Keratinocyte (primary cell): ENCODE measurements around the gene MMEL1. TPM values are rescaled to one million over a fixed set of nuclear protein-coding genes. Genes with fewer than 3 reads are reported as not detected.
"Not testable (repeated sequence)": the region's sequence is repeated elsewhere in the genome, so short reads cannot be mapped to it uniquely, and the experiment has no call there.

ENCODE experiments used
- DNase-seq: peaks from one replicate; pipeline ENCODE4 v3.0.0-alpha.2; 2011; ENCODE audit warnings: low read depth, missing footprints, low spot score
- FAIRE-seq: peaks from 2 replicates; lab custom pipeline; 2011; peaks lifted over from hg19 to GRCh38; lab: Jason Lieb, UNC
- H2AFZ ChIP-seq: 2 replicates; pipeline ENCODE4 v1.6.0; 2012; ENCODE audit warnings: low read length, control low read depth, inconsistent platforms; ENCODE audit not compliant: control insufficient read depth
- H3K27ac ChIP-seq: 2 replicates; pipeline ENCODE4 v1.5.1; 2011; ENCODE audit warnings: low read length; ENCODE audit not compliant: control insufficient read depth, insufficient read depth
- H3K27me3 ChIP-seq: 3 replicates; pipeline ENCODE4 v1.6.0; 2011; ENCODE audit warnings: low read length; ENCODE audit not compliant: control insufficient read depth, insufficient read depth; ENCODE audit errors: extremely low read depth
- H3K36me3 ChIP-seq, 2 experiments: 2 replicates in 1 of 2; 3 replicates in 1 of 2; pipeline ENCODE4 v1.5.1; 2011; ENCODE audit warnings: low read length in 2 of 2, mild to moderate bottlenecking in 1 of 2; ENCODE audit not compliant: control insufficient read depth in 2 of 2, insufficient read depth in 2 of 2; ENCODE audit errors: extremely low read depth in 1 of 2
- H3K4me1 ChIP-seq: 3 replicates; pipeline ENCODE4 v1.5.1; 2011; ENCODE audit warnings: low read length; ENCODE audit not compliant: control insufficient read depth, insufficient read depth; ENCODE audit errors: extremely low read depth
- H3K4me2 ChIP-seq: 3 replicates; pipeline ENCODE4 v1.6.0; 2011; ENCODE audit warnings: low read depth, low read length; ENCODE audit not compliant: control insufficient read depth, insufficient read depth; ENCODE audit errors: extremely low read depth
- H3K4me3 ChIP-seq, 3 experiments: fragments of 200-600 bp in 1 of 3; sonication (generic) in 1 of 3; 2 replicates in 2 of 3; 3 replicates in 1 of 3; pipeline ENCODE4 v1.5.1; 2011 to 2016; ENCODE audit warnings: low read length in 3 of 3, mild to moderate bottlenecking in 3 of 3, control low read depth in 2 of 3, inconsistent platforms in 1 of 3, low read depth in 1 of 3, mixed read lengths in 1 of 3, mixed run types in 1 of 3, moderate library complexity in 1 of 3; ENCODE audit not compliant: control insufficient read depth in 2 of 3, insufficient read depth in 2 of 3; ENCODE audit errors: extremely low read depth in 1 of 3
- H3K79me2 ChIP-seq: 2 replicates; pipeline ENCODE4 v1.6.0; 2012; ENCODE audit warnings: low read length; ENCODE audit not compliant: control insufficient read depth, insufficient read depth
- H3K9ac ChIP-seq: 3 replicates; pipeline ENCODE4 v1.6.0; 2011; ENCODE audit warnings: low read length; ENCODE audit not compliant: control insufficient read depth, insufficient read depth; ENCODE audit errors: extremely low read depth
- H3K9me1 ChIP-seq: 3 replicates; pipeline ENCODE4 v1.6.0; 2011; ENCODE audit warnings: low read length; ENCODE audit not compliant: control insufficient read depth, insufficient read depth; ENCODE audit errors: extremely low read depth
- H3K9me3 ChIP-seq: 2 replicates; pipeline ENCODE4 v1.5.1; 2012; ENCODE audit warnings: low read depth, low read length; ENCODE audit not compliant: control insufficient read depth
- H4K20me1 ChIP-seq: 3 replicates; pipeline ENCODE4 v1.6.0; 2011; ENCODE audit warnings: low read length; ENCODE audit not compliant: control insufficient read depth, insufficient read depth; ENCODE audit errors: extremely low read depth
- CTCF ChIP-seq, 3 experiments: IDR thresholded peaks in 1 of 3; conservative IDR thresholded peaks in 1 of 3; optimal IDR thresholded peaks in 1 of 3; 2 replicates in 2 of 3; 3 replicates in 1 of 3; pipeline versions ENCODE3 to v1.5.1; 2011; ENCODE audit warnings: low read length in 3 of 3, mild to moderate bottlenecking in 3 of 3, moderate library complexity in 2 of 3, control low read depth in 1 of 3, inconsistent platforms in 1 of 3; ENCODE audit not compliant: insufficient read depth in 2 of 3; ENCODE audit errors: extremely low read depth in 1 of 3
- EZH2 ChIP-seq: IDR thresholded peaks from one replicate; pipeline ENCODE4 v1.6.1; 2012; ENCODE audit warnings: inconsistent platforms, mild to moderate bottlenecking, low read length, moderate library complexity
- dilution Hi-C: fragments of 300-500 bp; cut with MboI; formaldehyde crosslinking; loops from one replicate; pipeline ENCODE4 v1.7.0; 2020; ENCODE audit warnings: low sequenced_read_pairs; ENCODE audit not compliant: extremely low pct_ligation_motif_present
- polyA plus RNA-seq, 5 experiments: library from polyadenylated mRNA; depleted of rRNA in 3 of 5; stranded (reverse) in 3 of 5; stranded (forward) in 1 of 5; unstranded in 1 of 5; fragments of >200 nt; gene quantifications; 1 replicate in 1 of 5; 2 replicates in 3 of 5; 3 replicates in 1 of 5; pipeline versions ENCODE4 v1.2.1 to v1.2.3, GENCODE V29; 2011 to 2012; ENCODE audit warnings: missing spikeins in 2 of 5, low read depth in 1 of 5, low replicate concordance in 1 of 5

The MMEL1 gene
- polyA plus RNA-seq, 1 donor (not counting 4 experiments of a cell fraction or from before 2014, with no cell fraction given) = not detected

DNA sequence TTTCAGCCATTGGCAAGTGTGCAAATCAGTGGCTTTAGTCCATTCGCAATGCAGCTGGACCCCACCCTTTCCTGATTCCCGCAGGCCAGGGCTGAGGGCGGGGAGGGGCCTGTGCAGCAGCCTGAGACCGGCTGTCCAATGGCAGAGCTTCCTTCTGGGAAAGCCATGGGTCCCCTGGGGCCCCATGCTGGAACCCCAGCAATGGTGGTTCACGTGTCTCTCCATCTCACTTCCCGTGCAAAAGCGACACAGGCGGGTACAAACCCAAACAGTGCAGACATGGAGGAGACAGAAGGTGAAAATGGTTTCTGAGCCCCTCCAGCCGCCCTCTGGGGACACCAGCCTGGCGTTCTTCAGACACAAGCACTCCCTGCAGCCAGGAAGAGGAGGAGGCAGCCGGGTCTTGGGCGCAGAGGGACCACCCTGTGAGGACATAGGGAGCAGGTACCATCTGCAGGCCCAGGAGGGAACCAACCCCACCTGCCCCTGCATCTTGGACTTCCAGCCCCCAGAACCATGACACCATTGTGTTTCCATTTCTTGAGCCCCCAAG lies 82.4 kb downstream of the MMEL1 start:
- H3K27me3 ChIP-seq, H3K36me3 ChIP-seq, H3K79me2 ChIP-seq, H3K9me1 ChIP-seq, H3K4me2 ChIP-seq, H3K4me3 ChIP-seq, H4K20me1 ChIP-seq, FAIRE-seq, dilution Hi-C loops, H3K9me3 ChIP-seq, H2AFZ ChIP-seq, H3K27ac ChIP-seq, DNase-seq, H3K9ac ChIP-seq: not testable (repeated sequence)
- peaks cover 28% of the 10 kb centered on the region for H3K4me1 ChIP-seq

DNA sequence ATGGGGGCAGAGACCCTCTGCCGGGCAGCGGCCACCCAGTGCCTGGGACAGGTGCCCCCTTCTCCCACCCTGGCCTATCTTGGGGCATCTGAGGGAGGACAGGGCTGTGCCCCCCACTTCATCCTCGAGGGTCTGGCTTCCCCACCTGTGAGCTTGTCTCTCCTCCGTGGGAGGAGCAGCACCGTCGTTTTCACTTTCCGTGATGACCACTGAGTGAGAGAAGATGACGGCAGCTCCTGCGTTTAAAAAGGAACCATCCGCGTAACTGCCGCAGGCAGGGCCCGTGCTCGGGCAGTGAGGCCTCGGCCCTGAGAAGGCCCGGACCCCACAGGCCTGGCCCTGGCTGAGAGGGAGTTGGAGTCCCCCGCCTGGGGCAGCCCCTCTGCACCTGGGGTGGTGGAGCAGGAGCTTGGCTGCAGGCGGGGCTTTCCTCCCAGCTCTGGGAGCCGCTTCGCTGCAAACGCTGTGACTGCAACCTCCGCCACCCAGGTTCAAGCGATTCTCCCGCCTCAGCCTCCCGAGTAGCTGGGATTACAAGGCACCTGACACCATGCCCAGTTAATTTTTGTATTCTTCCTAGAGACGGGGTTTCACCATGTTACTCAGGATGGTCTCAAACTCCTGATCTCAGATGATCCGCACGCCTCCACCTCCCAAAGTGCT lies 83.3 kb downstream of the MMEL1 start:
- H3K9me3 ChIP-seq, H3K36me3 ChIP-seq, H3K27me3 ChIP-seq, H3K4me3 ChIP-seq, H3K9me1 ChIP-seq, H2AFZ ChIP-seq, dilution Hi-C loops, H3K27ac ChIP-seq, FAIRE-seq, DNase-seq, H3K4me2 ChIP-seq, H3K9ac ChIP-seq, H4K20me1 ChIP-seq, H3K79me2 ChIP-seq: not testable (repeated sequence)
- H3K4me1 ChIP-seq = peaks cover 30% of the 10 kb centered on the region

DNA sequence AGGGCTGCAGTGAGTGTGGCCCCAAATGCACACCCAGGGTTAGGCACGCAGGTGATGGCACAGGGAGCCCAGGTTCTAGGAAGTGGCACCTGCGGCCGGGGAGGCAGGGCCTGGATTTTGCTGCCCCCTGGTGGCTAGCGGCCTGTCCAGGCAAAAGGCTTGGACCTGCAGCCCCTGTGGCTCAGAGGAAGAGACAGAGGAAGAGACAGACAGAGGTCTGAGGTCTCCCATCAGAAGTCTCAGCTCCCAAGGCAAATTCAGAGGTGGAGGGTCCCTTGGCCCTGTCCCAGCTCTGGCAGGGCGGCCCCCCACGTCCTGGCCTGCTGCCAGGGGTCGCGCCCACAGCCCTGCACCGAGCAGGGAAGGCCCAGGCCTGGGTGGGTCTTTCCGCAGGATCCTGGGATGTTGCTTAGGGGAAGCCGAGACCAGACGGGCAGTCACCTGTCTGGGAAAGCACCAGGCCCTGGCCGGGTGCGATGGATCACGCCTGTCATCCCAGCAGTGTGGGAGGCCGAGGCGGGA lies 84.7 kb downstream of the MMEL1 start:
- H3K79me2 ChIP-seq = no peaks in the 10 kb centered on the region
- H4K20me1 ChIP-seq = no peaks in the 10 kb centered on the region
- peak overlapping the region; percentile 82 for H3K4me2 ChIP-seq
- H3K4me1 ChIP-seq = peaks cover 35% of the 10 kb centered on the region
- peak; percentile 55 for FAIRE-seq
- no peak for TF ChIP-seq EZH2
- TF ChIP-seq CTCF (optimal IDR thresholded peaks at IDR 0.05 in 1 of 3, IDR thresholded peaks at IDR 0.05 in 1 of 3, conservative IDR thresholded peaks at IDR 0.05 in 1 of 3; ENCODE audit: extremely low read depth in 1 of 3, insufficient read depth in 2 of 3, low read length in 3 of 3) = peak; percentile 87 to 97 (median 96)
- no peaks in the 10 kb centered on the region for H3K9me3 ChIP-seq
- H3K27ac ChIP-seq = peak overlapping the region; percentile 14
- no peak overlapping the region for H2AFZ ChIP-seq
- H3K9ac ChIP-seq = peak overlapping the region; percentile 47
- H3K9me1 ChIP-seq = no peaks in the 10 kb centered on the region
- DNase-seq = no peak
- peak overlapping the region in 1 of 3 experiments; percentile 68 for H3K4me3 ChIP-seq
- dilution Hi-C loops = no loop called here
- H3K27me3 ChIP-seq = no peaks in the 10 kb centered on the region
- no peaks in the 10 kb centered on the region for H3K36me3 ChIP-seq
